Urinary bladder (tissue), 4 donors: ENCODE data around the gene CDKN2D. TPM values are rescaled to one million over a fixed set of nuclear protein-coding genes. Genes with fewer than 3 reads are reported as not detected.
"Not testable (repeated sequence)": the region's sequence is repeated elsewhere in the genome, so short reads cannot be mapped to it uniquely, and the experiment has no call there.

Experiments used
- DNase-seq: peaks from one replicate; pipeline ENCODE4 v3.0.0-alpha.2; 2015; ENCODE audit errors: extremely low spot score
- H3K27ac ChIP-seq: one replicate; pipeline ENCODE4 v1.5.1; 2013; ENCODE audit warnings: low read depth, mild to moderate bottlenecking, moderate library complexity
- H3K36me3 ChIP-seq: one replicate; pipeline ENCODE4 v1.6.1; 2013; ENCODE audit warnings: mild to moderate bottlenecking, moderate library complexity; ENCODE audit not compliant: insufficient read depth
- H3K4me1 ChIP-seq: one replicate; pipeline ENCODE4 v1.6.1; 2013; ENCODE audit warnings: mild to moderate bottlenecking, moderate library complexity; ENCODE audit not compliant: insufficient read depth
- H3K4me3 ChIP-seq: one replicate; pipeline ENCODE4 v1.5.1; 2013; ENCODE audit warnings: low read depth, low read length
- WGBS: extraction: QIAGEN DNeasy Blood & Tissue Kit; methylation state at CpG from one replicate; pipeline ENCODE4 v1.1.7; 2013; 5-methylcytosine and 5-hydroxymethylcytosine counted together
- polyA plus RNA-seq: library from polyadenylated mRNA; stranded (reverse); fragments of 200-250 nt; gene quantifications from one replicate; pipeline ENCODE4 v1.2.3, GENCODE V29; 2013
- total RNA-seq: library from RNA; depleted of rRNA; stranded (reverse); fragments of >200 nt; gene quantifications from one replicate; pipeline ENCODE4 v1.2.3, GENCODE V29; 2014
- donor health status: healthy with polysubstance abuse.
- donor health status: healthy.

CDKN2D gene
- total and polyA plus RNA-seq, 2 donors = 6.2 to 24.7 TPM

GRCh38 chr19:10538204-10538983, 30.4 kb downstream of the CDKN2D start:
- DNase-seq = no peak
- Histone ChIP-seq H3K27ac (no peak overlapping the region), H3K4me1 (no peaks in the 10 kb centered on the region), H3K4me3 (no peak overlapping the region), H3K36me3 (no peaks in the 10 kb centered on the region)
- WGBS = 83% methylated on average over 20 of the region's 20 CpGs

GRCh38 chr19:10537668-10538067, 31.1 kb downstream of the CDKN2D start:
- Histone ChIP-seq H3K4me1 (no peaks in the 10 kb centered on the region), H3K27ac (no peak overlapping the region), H3K36me3 (no peaks in the 10 kb centered on the region), H3K4me3 (no peak overlapping the region)
- no peak for DNase-seq
- WGBS = 70% methylated on average over 11 of the region's 11 CpGs

GRCh38 chr19:10535613-10536012, 33.2 kb downstream of the CDKN2D start:
- no peaks in the 10 kb centered on the region for H3K36me3 ChIP-seq
- no peak for DNase-seq
- no peak overlapping the region for H3K4me3 ChIP-seq
- no peaks in the 10 kb centered on the region for H3K4me1 ChIP-seq
- no peak overlapping the region for H3K27ac ChIP-seq
- 65% methylated on average over 6 of the region's 6 CpGs for WGBS

GRCh38 chr19:10533646-10534386, 35.0 kb downstream of the CDKN2D start:
- no peak overlapping the region for H3K27ac ChIP-seq
- 60% methylated on average over 10 of the region's 10 CpGs for WGBS
- no peaks in the 10 kb centered on the region for H3K36me3 ChIP-seq
- no peaks in the 10 kb centered on the region for H3K4me1 ChIP-seq
- peak; percentile 39 for DNase-seq
- no peak overlapping the region for H3K4me3 ChIP-seq

- Histone ChIP-seq H3K27ac (no peak overlapping the region), H3K4me1 (no peaks in the 10 kb centered on the region), H3K4me3 (no peak overlapping the region), H3K36me3 (no peaks in the 10 kb centered on the region)
- no peak for DNase-seq
- WGBS = 89% methylated on average over 1 of the region's 1 CpG
These were observed 36.3 kb downstream of the CDKN2D start for GRCh38 chr19:10532457-10532856.

- not testable (repeated sequence) for H3K4me3 ChIP-seq, H3K4me1 ChIP-seq, H3K27ac ChIP-seq, DNase-seq, H3K36me3 ChIP-seq
- WGBS = 87% methylated on average over 8 of the region's 8 CpGs
These were observed 41.9 kb downstream of the CDKN2D start for GRCh38 chr19:10526887-10527286.

GRCh38 chr19:10525636-10526035, 43.1 kb downstream of the CDKN2D start:
- Histone ChIP-seq H3K4me3 (no peak overlapping the region), H3K27ac (no peak overlapping the region), H3K36me3 (no peaks in the 10 kb centered on the region), H3K4me1 (no peaks in the 10 kb centered on the region)
- DNase-seq = no peak
- 94% methylated on average over 7 of the region's 7 CpGs for WGBS

GRCh38 chr19:10523135-10523636, 45.6 kb downstream of the CDKN2D start:
- H3K4me1 ChIP-seq = no peaks in the 10 kb centered on the region
- H3K27ac ChIP-seq = no peak overlapping the region
- no peak for DNase-seq
- H3K4me3 ChIP-seq = no peak overlapping the region
- 73% methylated on average over 3 of the region's 3 CpGs for WGBS
- H3K36me3 ChIP-seq = no peaks in the 10 kb centered on the region

- no peak overlapping the region for H3K4me3 ChIP-seq
- H3K36me3 ChIP-seq = no peaks in the 10 kb centered on the region
- peaks cover 2% of the 10 kb centered on the region for H3K4me1 ChIP-seq
- no peak for DNase-seq
- H3K27ac ChIP-seq = no peak overlapping the region
- WGBS = 69% methylated on average over 13 of the region's 13 CpGs
These were observed 47.2 kb downstream of the CDKN2D start for GRCh38 chr19:10521461-10522171.

GRCh38 chr19:10520652-10521318, 48.0 kb downstream of the CDKN2D start:
- 83% methylated on average over 15 of the region's 15 CpGs for WGBS
- H3K4me3 ChIP-seq = no peak overlapping the region
- H3K36me3 ChIP-seq = no peaks in the 10 kb centered on the region

GRCh38 chr19:10519421-10519820, 49.4 kb downstream of the CDKN2D start:
- 77% methylated on average over 7 of the region's 7 CpGs for WGBS
- no peak overlapping the region for H3K27ac ChIP-seq
- H3K4me1 ChIP-seq = peaks cover 2% of the 10 kb centered on the region
- DNase-seq = no peak
- H3K36me3 ChIP-seq = no peaks in the 10 kb centered on the region
- no peak overlapping the region for H3K4me3 ChIP-seq

More at GRCh38 chr19:10520652-10521318, 48.0 kb downstream of the CDKN2D start:
- peaks cover 2% of the 10 kb centered on the region for H3K4me1 ChIP-seq
- no peak overlapping the region for H3K27ac ChIP-seq
- no peak for DNase-seq

- H3K36me3 ChIP-seq = no peaks in the 10 kb centered on the region
- 17% methylated on average over 33 of the region's 33 CpGs for WGBS
- H3K4me1 ChIP-seq = peaks cover 2% of the 10 kb centered on the region
- H3K27ac ChIP-seq = no peak overlapping the region
- no peak for DNase-seq
- no peak overlapping the region for H3K4me3 ChIP-seq
These were observed 50.1 kb downstream of the CDKN2D start for GRCh38 chr19:10518444-10519361.
